Measurements from ENCODE around the gene EDC3. TPM values are rescaled to one million over a fixed set of nuclear protein-coding genes. Genes with fewer than 3 reads are reported as not detected.
"Not testable (repeated sequence)": the region's sequence is repeated elsewhere in the genome, so short reads cannot be mapped to it uniquely, and the experiment has no call there.

Gene EDC3
- total and polyA plus RNA-seq, 2 of the 4 experiments (the other 2 are of a cell fraction) = 16.8 to 38.0 TPM

- POLR2A ChIA-PET (ENCODE audit: unreplicated experiment) = interaction anchor here (0.6 to 0.9 kb wide), 4 partner anchors 13 to 58 kb away, joined by 3 to 4 read pairs (median 3); no protein-coding TSS in a partner anchor
- H2BK5ac ChIP-seq (ENCODE audit: low read depth, low read length, poor library complexity, severe bottlenecking) = peak overlapping the region; percentile 84
- H3K9ac ChIP-seq (ENCODE audit: low read depth, low read length) = peak overlapping the region; percentile 89
- H3K9me3 ChIP-seq (ENCODE audit: control insufficient read depth, insufficient read depth, low read length) = no peaks in the 10 kb centered on the region
- H4K8ac ChIP-seq (ENCODE audit: low read depth in 2 of 2, low read length in 2 of 2) = peak overlapping the region; percentile 68 to 97
- DNase-seq (peak; percentile 81), ATAC-seq (ENCODE audit: low read depth) (peak; percentile 99)
- peak overlapping the region; percentile 76 for H3K4me2 ChIP-seq (ENCODE audit: low read depth, low read length)
- peak overlapping the region; percentile 59 for H3K18ac ChIP-seq (ENCODE audit: low read depth, low read length)
- peak overlapping the region; percentile 85 for H4K91ac ChIP-seq (ENCODE audit: insufficient read depth, low read depth, low read length)
- 0 out of 2 replicates have a peak, but pooled peaks cover 3% of the 10 kb centered on the region for H4K20me1 ChIP-seq (ENCODE audit: insufficient read depth, low read length)
- WGBS, 2 experiments (ENCODE audit: extremely low coverage in 2 of 2, insufficient read length in 1 of 2) = 3% methylated on average over 12 of the region's 26 CpGs; no CpG with 5 or more reads in 1 of the 2 experiments
- peak overlapping the region; percentile 79 for H3K27ac ChIP-seq (ENCODE audit: insufficient read depth, low read length)
- dilution Hi-C loops (cut with HindIII; ENCODE audit: low sequenced_read_pairs, unreplicated experiment) (no loop called here), in situ Hi-C loops (cut with MboI; ENCODE audit: low sequenced_read_pairs) (no loop called here), intact Hi-C loops (cut with micrococcal nuclease) (no loop called here)
- H4K5ac ChIP-seq (ENCODE audit: low read depth, low read length) = peak overlapping the region; percentile 90
- H3K56ac ChIP-seq (ENCODE audit: extremely low read depth, insufficient read depth, low read length) = peak overlapping the region; percentile 63
- peak overlapping the region; percentile 91 for H3K14ac ChIP-seq (replicated peaks; ENCODE audit: low read depth, low read length)
- H3K27me3 ChIP-seq (ENCODE audit: control insufficient read depth, insufficient read depth, low read length) = no peaks in the 10 kb centered on the region
- H2BK15ac ChIP-seq (ENCODE audit: low read depth, low read length) = peak overlapping the region; percentile 76; the same call in 1 of the 3 replicates
- TF ChIP-seq FOS (IDR thresholded peaks at IDR 0.05; ENCODE audit: low read depth, low read length) (peak; percentile 86), SMC3 (IDR thresholded peaks at IDR 0.05; ENCODE audit: low read depth, low read length) (no peak), USF2 (IDR thresholded peaks at IDR 0.05; ENCODE audit: low read depth, low read length) (peak; percentile 99), BHLHE40 (IDR thresholded peaks at IDR 0.05; ENCODE audit: low read depth, low read length) (peak; percentile 69), RFX5 (IDR thresholded peaks at IDR 0.05; ENCODE audit: low read depth, low read length) (peak; percentile 76)
- H3K4me1 ChIP-seq (ENCODE audit: control insufficient read depth, insufficient read depth, low read length) = peaks cover 6% of the 10 kb centered on the region; the same call in 1 of the 2 replicates
- H3K9me1 ChIP-seq (ENCODE audit: insufficient read depth, low read length) = peaks cover 4% of the 10 kb centered on the region; the same call in 1 of the 2 replicates
- H3K4ac ChIP-seq (ENCODE audit: low read depth, low read length) = peak overlapping the region; percentile 87
- H2AFZ ChIP-seq (replicated peaks; ENCODE audit: low read length, poor library complexity) = peak overlapping the region; percentile 91
- H3K36me3 ChIP-seq (ENCODE audit: control insufficient read depth, insufficient read depth, low read length) = peaks cover 3% of the 10 kb centered on the region; the same call in 1 of the 2 replicates
- no TSS peak for BruUV-seq (replicated peaks)
- H3K4me3 ChIP-seq (ENCODE audit: insufficient read depth, low read depth, low read length) = peak overlapping the region; percentile 61
- CTCF ChIA-PET = interaction anchor here (1.4 kb wide), 1 partner anchor 52 kb away, joined by 4 read pairs; no protein-coding TSS in a partner anchor
- H2AK9ac ChIP-seq (replicated peaks; ENCODE audit: low read depth, low read length, poor library complexity) = peak overlapping the region; percentile 42
- H3K79me1 ChIP-seq (ENCODE audit: low read depth in 1 of 2, low read length in 2 of 2) = peaks cover 15 to 16% of the 10 kb centered on the region in 2 experiments; a peak in 3 of 4 replicates
- peak overlapping the region; percentile 73 for H3K23ac ChIP-seq (ENCODE audit: low read depth, low read length)
- no peak overlapping the region for H2BK20ac ChIP-seq (ENCODE audit: low read depth, low read length)
- peak overlapping the region; percentile 53 for H2BK120ac ChIP-seq (ENCODE audit: low read depth, low read length)
- H2AK5ac ChIP-seq (ENCODE audit: low read depth, low read length) = peak overlapping the region; percentile 55; the same call in 1 of the 2 replicates
Measured at GRCh38 chr15:74598126-74598842, 97.5 kb downstream of the EDC3 start.

GRCh38 chr15:74597146-74597705, 98.6 kb downstream of the EDC3 start:
- dilution Hi-C loops (cut with HindIII; ENCODE audit: low sequenced_read_pairs, unreplicated experiment); H2AK5ac ChIP-seq (ENCODE audit: low read depth, low read length); H2BK5ac ChIP-seq (ENCODE audit: low read depth, low read length, poor library complexity, severe bottlenecking); H3K9ac ChIP-seq (ENCODE audit: low read depth, low read length); H3K9me3 ChIP-seq (ENCODE audit: control insufficient read depth, insufficient read depth, low read length); H2BK20ac ChIP-seq (ENCODE audit: low read depth, low read length); H4K91ac ChIP-seq (ENCODE audit: insufficient read depth, low read depth, low read length); DNase-seq; CTCF ChIA-PET; ATAC-seq (ENCODE audit: low read depth); H3K27ac ChIP-seq (ENCODE audit: insufficient read depth, low read length); H3K4me3 ChIP-seq (ENCODE audit: insufficient read depth, low read depth, low read length); H3K9me1 ChIP-seq (ENCODE audit: insufficient read depth, low read length); H3K4me1 ChIP-seq (ENCODE audit: control insufficient read depth, insufficient read depth, low read length); H3K23ac ChIP-seq (ENCODE audit: low read depth, low read length); H2BK15ac ChIP-seq (ENCODE audit: low read depth, low read length); H4K8ac ChIP-seq (ENCODE audit: low read depth in 2 of 2, low read length in 2 of 2); H4K5ac ChIP-seq (ENCODE audit: low read depth, low read length); H3K27me3 ChIP-seq (ENCODE audit: control insufficient read depth, insufficient read depth, low read length); H2BK120ac ChIP-seq (ENCODE audit: low read depth, low read length); intact Hi-C loops (cut with micrococcal nuclease); H3K56ac ChIP-seq (ENCODE audit: extremely low read depth, insufficient read depth, low read length); in situ Hi-C loops (cut with MboI; ENCODE audit: low sequenced_read_pairs); H2AK9ac ChIP-seq (replicated peaks; ENCODE audit: low read depth, low read length, poor library complexity); H3K4ac ChIP-seq (ENCODE audit: low read depth, low read length); H4K20me1 ChIP-seq (ENCODE audit: insufficient read depth, low read length); H3K18ac ChIP-seq (ENCODE audit: low read depth, low read length); POLR2A ChIA-PET (ENCODE audit: unreplicated experiment); H3K14ac ChIP-seq (replicated peaks; ENCODE audit: low read depth, low read length); H3K4me2 ChIP-seq (ENCODE audit: low read depth, low read length); H2AFZ ChIP-seq (replicated peaks; ENCODE audit: low read length, poor library complexity); BruUV-seq (replicated peaks): not testable (repeated sequence)
- Histone ChIP-seq H3K79me1 (ENCODE audit: low read depth in 1 of 2, low read length in 2 of 2) (peaks cover 15 to 16% of the 10 kb centered on the region in 2 experiments; a peak in 3 of 4 replicates), H3K36me3 (ENCODE audit: control insufficient read depth, insufficient read depth, low read length) (peaks cover 13% of the 10 kb centered on the region)
- WGBS, 2 experiments (ENCODE audit: extremely low coverage in 2 of 2, insufficient read length in 1 of 2) = no CpG with 5 or more reads among the region's 16 CpGs

Data from IMR-90 (cell line).